Vagina (tissue), 2 donors: ENCODE results near the gene VPS33A.

Experiments used
- CTCF ChIP-seq, 3 experiments: fragments of 450-650 bp in 2 of 3; fragments of 200-600 bp in 1 of 3; sonication (generic) in 1 of 3; IDR thresholded peaks; one replicate each; pipeline ENCODE4 v1.5.1; 2017 to 2019; ENCODE audit warnings: antibody characterized with exemption in 3 of 3, mild to moderate bottlenecking in 2 of 3, moderate library complexity in 2 of 3
- POLR2AphosphoS5 ChIP-seq, 2 donors: sonication (generic); formaldehyde crosslinking; IDR thresholded peaks; one replicate each; pipeline ENCODE4 v1.9.0; 2017; ENCODE audit warnings: antibody characterized with exemption in 2 of 2, mild to moderate bottlenecking in 2 of 2, low read depth in 1 of 2; ENCODE audit not compliant: insufficient read depth in 1 of 2

- no peak for TF ChIP-seq POLR2AphosphoS5 (IDR thresholded peaks at IDR 0.05; ENCODE audit: insufficient read depth in 1 of 2, low read depth in 1 of 2)
- no peak for TF ChIP-seq CTCF (IDR thresholded peaks at IDR 0.05)
These were observed 61.0 kb downstream of the VPS33A start for GRCh38 chr12:122205053-122205925.
